Mucosa of gallbladder (tissue), 1 donor: ENCODE data around the gene HSD17B7. TPM values are rescaled to one million over a fixed set of nuclear protein-coding genes. Genes with fewer than 3 reads are reported as not detected.

Source experiments
- DNase-seq: peaks from one replicate; pipeline ENCODE4 v3.0.0-alpha.2; 2020; ENCODE audit warnings: low spot score
- total RNA-seq: library from RNA; stranded (reverse); gene quantifications from one replicate; pipeline ENCODE4 v1.2.1, GENCODE V29; 2021
- donor health status: DM: no; HTN: no; CAD: no.

HSD17B7 gene
- total RNA-seq, 1 donor from 2014 or later, result 34.0 TPM

DNA sequence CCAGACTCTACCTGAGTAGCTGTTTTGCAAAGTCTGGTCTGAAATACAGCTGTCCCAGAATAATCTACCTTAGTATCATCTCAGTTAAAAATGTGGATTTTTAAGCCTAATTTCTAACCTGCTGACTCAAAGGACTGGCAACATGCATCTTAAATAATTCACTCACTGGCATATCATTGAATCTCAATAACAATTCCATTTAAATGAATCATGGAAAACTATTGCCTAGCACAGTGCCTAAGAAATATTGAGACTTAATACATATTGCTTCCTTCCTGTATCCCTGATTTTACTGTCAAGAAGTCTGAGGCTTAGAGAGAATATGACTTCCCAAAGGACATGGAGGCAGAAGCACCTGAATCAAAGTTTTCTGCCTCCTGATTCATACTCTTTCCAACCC lies 67.3 kb downstream of the HSD17B7 start:
- DNase-seq, result no peak

DNA sequence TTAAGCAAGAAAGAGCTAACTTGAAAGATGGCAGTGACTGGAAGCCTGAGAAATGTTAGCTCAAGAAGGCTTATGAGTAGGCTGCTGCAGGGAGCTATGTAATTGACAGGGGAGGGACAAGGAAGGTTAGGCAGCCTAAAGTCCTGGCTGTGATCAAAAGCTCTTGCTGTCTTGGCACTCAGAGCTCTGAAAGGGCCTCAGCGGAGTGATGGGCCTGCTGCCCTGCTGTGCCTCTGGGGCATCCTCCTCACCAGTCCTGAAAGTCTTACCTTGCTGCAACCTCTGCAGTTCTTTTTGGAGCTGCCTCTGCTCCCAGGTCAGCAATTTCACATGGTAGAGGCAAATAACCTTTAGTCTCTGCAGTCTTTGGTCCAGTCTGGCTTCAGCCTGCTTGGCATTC lies 68.7 kb downstream of the HSD17B7 start:
- no peak for DNase-seq

DNA sequence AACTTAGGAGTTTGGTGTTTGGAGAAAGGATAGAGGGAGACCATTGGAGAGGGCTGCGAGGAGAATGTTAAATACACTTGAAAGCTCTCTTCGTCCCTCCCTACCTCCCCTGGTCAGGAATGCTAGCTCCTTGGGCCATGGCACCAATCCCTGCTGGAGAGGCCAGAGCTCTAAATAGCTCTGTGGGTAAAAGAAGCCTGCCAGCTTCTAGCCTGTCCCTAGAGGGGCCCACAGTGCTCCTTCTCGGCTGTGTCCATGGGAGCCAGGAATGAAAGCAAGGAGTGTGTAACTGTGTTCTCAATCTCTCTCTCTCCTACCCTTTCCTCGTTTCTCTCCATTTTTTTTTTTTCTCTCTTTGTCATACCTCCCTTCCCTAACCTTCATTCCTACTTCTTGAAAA lies 70.6 kb downstream of the HSD17B7 start, which contains the start of gene CCDC190:
Gene CCDC190 (minus strand): TSS at position 75 of the 400 bp plus-strand sequence. CDS start 1,529 bp downstream, outside the sequence.
- DNase-seq, result no peak

DNA sequence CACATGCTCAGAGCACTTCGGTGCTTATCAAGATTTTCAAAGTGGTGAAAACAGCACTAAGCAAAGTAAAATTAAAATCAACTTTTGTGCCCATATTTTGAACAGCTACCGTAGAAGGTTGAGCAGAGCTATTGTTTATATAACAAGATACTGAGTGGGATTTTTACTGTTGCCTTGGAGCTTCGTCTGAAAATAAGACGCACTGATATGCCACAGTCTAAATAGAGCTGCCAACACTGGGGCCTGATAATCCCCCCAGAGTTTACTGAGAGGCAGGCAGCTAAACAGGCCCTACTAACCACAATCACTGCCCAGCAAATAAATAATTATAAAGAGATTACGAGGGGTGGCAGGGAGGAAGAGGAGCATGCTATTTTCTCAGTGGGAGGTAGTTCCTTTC lies 71.1 kb downstream of the HSD17B7 start:
- DNase-seq, result no peak

Other genes starting within 250 kb of the HSD17B7 start
- gene UAP1, start 229.0 kb upstream of the HSD17B7 start, total RNA-seq, result 34.2 TPM
- 48.3 TPM for gene DDR2, start 158.2 kb upstream of the HSD17B7 start, total RNA-seq
- gene CCDC190, start 70.5 kb downstream of the HSD17B7 start, total RNA-seq, result 0.58 TPM